ENCODE data around the gene EEF2K. TPM values are rescaled to one million over a fixed set of nuclear protein-coding genes. Genes with fewer than 3 reads are reported as not detected.

Gene EEF2K
- total RNA-seq (ENCODE audit: unreplicated experiment) = 19.3 TPM
- long read RNA-seq, partial matches to known transcripts = 0 of 1 reads
- long read RNA-seq, other reads (novel, unspliced or antisense) = 1 of 1 reads

DNA sequence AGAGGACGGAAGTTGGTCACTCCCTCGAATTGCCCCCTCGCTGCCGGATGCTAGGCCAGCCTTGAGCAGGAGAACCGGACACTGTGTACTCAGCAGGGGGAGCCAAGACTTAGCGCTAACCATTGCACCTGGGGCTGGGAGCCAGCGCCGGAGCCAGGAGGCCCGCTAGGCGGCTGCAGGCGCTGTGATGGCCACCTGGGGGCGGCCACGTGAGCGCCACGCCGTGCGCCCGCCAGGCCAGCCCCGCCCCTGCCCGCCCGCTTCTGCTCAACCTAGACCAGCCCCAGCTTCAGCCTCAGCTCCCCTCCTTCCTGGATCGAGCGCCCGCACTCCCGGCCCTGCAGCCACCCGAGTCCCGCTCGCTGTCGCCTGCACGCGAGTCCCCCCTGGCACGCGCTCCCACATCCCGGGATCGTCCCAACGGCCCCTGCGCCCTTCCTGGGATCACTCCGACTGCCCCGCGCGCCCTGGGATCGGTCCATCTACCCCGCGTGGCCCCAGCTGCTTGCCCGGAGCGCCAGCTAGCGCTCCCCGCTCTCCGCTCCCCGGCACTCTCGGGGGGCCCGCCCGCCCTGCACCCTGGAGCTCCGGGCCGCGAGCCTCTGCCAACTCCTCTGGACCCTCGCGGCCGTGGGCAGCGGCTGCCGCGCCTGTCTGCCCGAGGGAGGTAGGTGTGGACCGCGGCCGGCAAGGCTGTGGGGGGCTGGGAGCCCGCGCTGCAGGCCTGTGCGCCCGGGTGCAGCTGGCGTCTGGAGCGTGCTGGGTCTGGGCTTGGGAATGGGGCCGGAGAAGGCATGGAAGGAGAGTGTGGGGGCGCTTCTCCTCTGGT, at the start of gene EEF2K:
Gene EEF2K, plus strand, starts transcription at position 266 of the 829 bp plus-strand sequence. CDS start 19,452 bp downstream, outside the sequence.
- TF ChIP-seq CTCF (IDR thresholded peaks at IDR 0.05; ENCODE audit: unreplicated experiment) = peak; percentile 67
- no peaks in the 10 kb centered on the region for H3K9me3 Mint-ChIP-seq (ENCODE audit: unreplicated experiment)
- H3K4me3 Mint-ChIP-seq (ENCODE audit: unreplicated experiment) = peak within 1 kb of the TSS; percentile 96
- H3K4me1 Mint-ChIP-seq (ENCODE audit: unreplicated experiment) = peaks cover 8% of the 10 kb centered on the region
- H3K27ac Mint-ChIP-seq (ENCODE audit: unreplicated experiment) = peak within 1 kb of the TSS; percentile 81
- H3K27me3 Mint-ChIP-seq (ENCODE audit: unreplicated experiment) = peaks cover 6% of the 10 kb centered on the region
- H3K36me3 Mint-ChIP-seq (ENCODE audit: low read depth, unreplicated experiment) = peaks cover 16% of the 10 kb centered on the region
- peak; percentile 93 for DNase-seq (ENCODE audit: low spot score)

DNA sequence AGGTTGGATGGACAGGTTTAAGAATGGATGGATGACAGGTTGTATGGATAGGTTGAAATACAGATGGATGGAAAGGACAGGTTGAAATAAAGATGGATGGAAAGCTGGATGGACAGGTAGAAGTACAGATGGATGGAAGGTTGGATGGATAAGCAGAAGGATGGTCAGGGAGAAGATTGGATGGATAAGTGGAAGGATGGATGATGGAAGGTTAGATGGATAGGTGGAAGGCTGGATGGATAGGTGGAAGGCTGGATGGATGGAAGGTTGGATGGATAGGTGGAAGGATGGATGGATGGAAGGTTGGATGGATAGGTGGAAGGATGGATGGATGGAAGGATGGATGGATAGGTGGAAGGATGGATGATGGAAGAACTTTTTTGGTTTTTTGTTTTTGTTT, 44.7 kb upstream of the EEF2K start:
- no peaks in the 10 kb centered on the region for H3K36me3 Mint-ChIP-seq (ENCODE audit: low read depth, unreplicated experiment)
- peaks cover under 1% of the 10 kb centered on the region for H3K4me1 Mint-ChIP-seq (ENCODE audit: unreplicated experiment)
- DNase-seq (ENCODE audit: low spot score) = no peak
- no peak for TF ChIP-seq CTCF (IDR thresholded peaks at IDR 0.05; ENCODE audit: unreplicated experiment)
- H3K27me3 Mint-ChIP-seq (ENCODE audit: unreplicated experiment) = peaks cover 8% of the 10 kb centered on the region
- H3K4me3 Mint-ChIP-seq (ENCODE audit: unreplicated experiment) = no peak overlapping the region
- no peak overlapping the region for H3K27ac Mint-ChIP-seq (ENCODE audit: unreplicated experiment)
- no peaks in the 10 kb centered on the region for H3K9me3 Mint-ChIP-seq (ENCODE audit: unreplicated experiment)

GRCh38 chr16:22161999-22162655, 44.0 kb upstream of the EEF2K start, which contains the start of gene SDR42E2:
TSS of gene SDR42E2 (plus strand) at chr16:22162506. CDS start at chr16:22165583, 3,077 bp downstream.
- H3K4me3 Mint-ChIP-seq (ENCODE audit: unreplicated experiment) = no peak within 1 kb of the TSS
- peaks cover 8% of the 10 kb centered on the region for H3K27me3 Mint-ChIP-seq (ENCODE audit: unreplicated experiment)
- peak; percentile 16 for DNase-seq (ENCODE audit: low spot score)
- no peak for TF ChIP-seq CTCF (IDR thresholded peaks at IDR 0.05; ENCODE audit: unreplicated experiment)
- H3K27ac Mint-ChIP-seq (ENCODE audit: unreplicated experiment) = no peak within 1 kb of the TSS
- H3K9me3 Mint-ChIP-seq (ENCODE audit: unreplicated experiment) = no peaks in the 10 kb centered on the region
- H3K4me1 Mint-ChIP-seq (ENCODE audit: unreplicated experiment) = no peaks in the 10 kb centered on the region
- H3K36me3 Mint-ChIP-seq (ENCODE audit: low read depth, unreplicated experiment) = no peaks in the 10 kb centered on the region

DNA sequence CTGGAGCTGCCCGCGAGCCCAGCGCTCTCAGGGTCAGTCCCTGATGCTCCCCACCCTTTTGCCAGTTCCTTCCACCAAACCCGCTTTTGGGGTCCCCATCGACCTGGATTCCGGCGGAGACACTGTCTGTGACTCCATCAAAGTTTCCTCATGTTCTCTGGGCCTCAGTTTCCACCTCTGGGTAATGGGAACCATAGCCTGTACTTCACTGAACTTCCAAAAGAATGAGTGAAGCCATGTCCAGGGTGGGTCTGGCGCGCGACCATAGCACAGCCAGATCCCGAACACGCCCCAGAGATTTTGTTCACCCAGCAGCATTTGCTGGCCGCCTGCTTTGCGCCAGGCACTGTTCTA, 43.4 kb upstream of the EEF2K start:
- no peak overlapping the region for H3K4me3 Mint-ChIP-seq (ENCODE audit: unreplicated experiment)
- no peaks in the 10 kb centered on the region for H3K9me3 Mint-ChIP-seq (ENCODE audit: unreplicated experiment)
- no peaks in the 10 kb centered on the region for H3K36me3 Mint-ChIP-seq (ENCODE audit: low read depth, unreplicated experiment)
- H3K27ac Mint-ChIP-seq (ENCODE audit: unreplicated experiment) = no peak overlapping the region
- no peaks in the 10 kb centered on the region for H3K4me1 Mint-ChIP-seq (ENCODE audit: unreplicated experiment)
- H3K27me3 Mint-ChIP-seq (ENCODE audit: unreplicated experiment) = peaks cover 8% of the 10 kb centered on the region
- DNase-seq (ENCODE audit: low spot score) = no peak
- no peak for TF ChIP-seq CTCF (IDR thresholded peaks at IDR 0.05; ENCODE audit: unreplicated experiment)

Measured in endothelial cell (in vitro differentiated cells).